ENCODE results near the gene PLA2G6.
A peak's percentile ranks its signal among the peaks of the same experiment; 100 is the strongest.

DNA sequence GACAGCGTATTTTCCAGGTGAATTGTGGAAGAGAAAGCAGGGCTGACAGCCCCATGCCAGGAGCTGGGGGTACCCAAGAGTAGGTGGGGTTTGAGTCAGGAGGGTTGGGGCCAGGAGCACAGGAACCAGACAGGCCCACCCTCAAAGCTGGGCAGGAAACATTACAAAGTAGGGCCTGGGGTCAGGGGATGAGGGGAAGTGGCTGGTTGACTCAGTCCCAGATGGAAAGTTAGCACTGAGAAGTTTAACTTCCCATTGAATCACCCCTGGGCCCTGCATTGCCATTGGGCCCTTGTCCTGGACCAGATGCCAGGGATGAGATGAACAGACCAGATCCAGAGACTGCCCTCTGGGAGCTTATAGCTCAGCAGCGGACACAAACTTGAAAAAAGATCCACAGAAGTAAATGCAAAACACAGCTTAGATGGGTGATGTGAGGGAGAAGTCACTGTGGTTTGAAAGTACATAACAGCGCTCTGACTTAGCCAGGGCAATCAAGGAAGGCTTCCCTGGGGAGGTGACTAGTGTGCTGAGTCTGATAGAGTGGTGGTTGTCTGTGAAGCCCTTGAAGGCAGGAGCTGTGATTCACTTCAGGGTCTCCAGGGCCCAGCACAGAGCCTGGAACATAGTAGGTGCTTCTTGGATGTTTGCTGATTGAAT is 22.4 kb upstream of the PLA2G6 start:
- no peak for TF ChIP-seq CTCF (conservative IDR thresholded peaks at IDR 0.05; ENCODE audit: low read depth, low read length)
- TF ChIP-seq POLR2A (IDR thresholded peaks at IDR 0.05; ENCODE audit: low read depth, low read length) = peak; percentile 56; the same call in 1 of the 2 replicates
- TF ChIP-seq RCOR1 (IDR thresholded peaks at IDR 0.05; ENCODE audit: insufficient replicate concordance, low read length) = no peak
- no peak for TF ChIP-seq RFX5 (IDR thresholded peaks at IDR 0.05; ENCODE audit: low read depth, low read length)
- no peak for TF ChIP-seq SMC3 (IDR thresholded peaks at IDR 0.05; ENCODE audit: low read depth, low read length)
- no peak for TF ChIP-seq MXI1 (IDR thresholded peaks at IDR 0.05; ENCODE audit: borderline replicate concordance, low read depth, low read length)
- no peak for TF ChIP-seq BHLHE40 (IDR thresholded peaks at IDR 0.05; ENCODE audit: low read depth, low read length)
- TF ChIP-seq, protein P1, sequence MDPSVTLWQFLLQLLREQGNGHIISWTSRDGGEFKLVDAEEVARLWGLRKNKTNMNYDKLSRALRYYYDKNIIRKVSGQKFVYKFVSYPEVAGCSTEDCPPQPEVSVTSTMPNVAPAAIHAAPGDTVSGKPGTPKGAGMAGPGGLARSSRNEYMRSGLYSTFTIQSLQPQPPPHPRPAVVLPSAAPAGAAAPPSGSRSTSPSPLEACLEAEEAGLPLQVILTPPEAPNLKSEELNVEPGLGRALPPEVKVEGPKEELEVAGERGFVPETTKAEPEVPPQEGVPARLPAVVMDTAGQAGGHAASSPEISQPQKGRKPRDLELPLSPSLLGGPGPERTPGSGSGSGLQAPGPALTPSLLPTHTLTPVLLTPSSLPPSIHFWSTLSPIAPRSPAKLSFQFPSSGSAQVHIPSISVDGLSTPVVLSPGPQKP (IDR thresholded peaks at IDR 0.05; ENCODE audit: borderline replicate concordance, low read depth, low read length) = no peak
- no peak for TF ChIP-seq RAD21 (IDR thresholded peaks at IDR 0.05; ENCODE audit: low read length)
- TF ChIP-seq USF2 (IDR thresholded peaks at IDR 0.05; ENCODE audit: low read depth, low read length) = no peak
- TF ChIP-seq FOS (IDR thresholded peaks at IDR 0.05; ENCODE audit: low read depth, low read length) = no peak
- no peak for TF ChIP-seq NFE2L2 (IDR thresholded peaks at IDR 0.05; ENCODE audit: low read depth, low read length)
- no peak for TF ChIP-seq CEBPB (IDR thresholded peaks at IDR 0.05; ENCODE audit: low read depth, low read length)
- no peak for TF ChIP-seq MAFK (IDR thresholded peaks at IDR 0.05; ENCODE audit: low read depth, low read length)

All from IMR-90 (cell line).